HG03439 (cell line): Measurements from ENCODE around the gene CD177.
"Not testable (repeated sequence)": the region's sequence is repeated elsewhere in the genome, so short reads cannot be mapped to it uniquely, and the experiment has no call there.

Experiments
- ATAC-seq: cut with Tn5 transposase; IDR thresholded peaks from one replicate; pipeline ENCODE4 v1.9.1; 2021; ENCODE audit warnings: mild to moderate bottlenecking, moderate library complexity; ENCODE audit not compliant: unreplicated experiment

CD177 gene, protein sequence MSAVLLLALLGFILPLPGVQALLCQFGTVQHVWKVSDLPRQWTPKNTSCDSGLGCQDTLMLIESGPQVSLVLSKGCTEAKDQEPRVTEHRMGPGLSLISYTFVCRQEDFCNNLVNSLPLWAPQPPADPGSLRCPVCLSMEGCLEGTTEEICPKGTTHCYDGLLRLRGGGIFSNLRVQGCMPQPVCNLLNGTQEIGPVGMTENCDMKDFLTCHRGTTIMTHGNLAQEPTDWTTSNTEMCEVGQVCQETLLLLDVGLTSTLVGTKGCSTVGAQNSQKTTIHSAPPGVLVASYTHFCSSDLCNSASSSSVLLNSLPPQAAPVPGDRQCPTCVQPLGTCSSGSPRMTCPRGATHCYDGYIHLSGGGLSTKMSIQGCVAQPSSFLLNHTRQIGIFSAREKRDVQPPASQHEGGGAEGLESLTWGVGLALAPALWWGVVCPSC

DNA sequence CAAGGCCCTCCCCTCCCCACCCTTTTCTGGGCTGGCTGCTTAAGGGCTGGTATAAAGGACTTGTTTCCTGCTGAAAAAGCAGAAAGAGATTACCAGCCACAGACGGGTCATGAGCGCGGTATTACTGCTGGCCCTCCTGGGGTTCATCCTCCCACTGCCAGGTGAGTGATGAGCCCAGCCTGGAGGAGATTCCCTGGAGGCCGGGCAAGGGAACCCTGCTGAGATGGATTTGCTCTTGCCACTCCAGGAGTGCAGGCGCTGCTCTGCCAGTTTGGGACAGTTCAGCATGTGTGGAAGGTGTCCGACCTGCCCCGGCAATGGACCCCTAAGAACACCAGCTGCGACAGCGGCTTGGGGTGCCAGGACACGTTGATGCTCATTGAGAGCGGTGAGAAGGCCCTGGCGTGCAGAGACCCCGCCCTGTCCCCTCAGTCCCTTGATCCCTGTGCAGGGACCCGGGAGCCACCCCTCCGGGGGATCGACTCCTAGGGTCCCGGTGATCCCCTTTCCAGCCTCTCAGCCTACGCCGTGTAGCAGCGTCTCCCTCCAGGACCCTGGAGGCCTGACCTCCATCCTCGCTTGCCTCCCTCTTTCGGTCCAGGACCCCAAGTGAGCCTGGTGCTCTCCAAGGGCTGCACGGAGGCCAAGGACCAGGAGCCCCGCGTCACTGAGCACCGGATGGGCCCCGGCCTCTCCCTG lies at the start of gene CD177:
TSS of gene CD177 (plus strand) at position 81 of the 699 bp plus-strand sequence. CDS start at position 110, 29 bp downstream.
- ATAC-seq: no peak

- no peak for ATAC-seq
Observed at GRCh38 chr19:43305642-43306041, 47.8 kb upstream of the CD177 start.

DNA sequence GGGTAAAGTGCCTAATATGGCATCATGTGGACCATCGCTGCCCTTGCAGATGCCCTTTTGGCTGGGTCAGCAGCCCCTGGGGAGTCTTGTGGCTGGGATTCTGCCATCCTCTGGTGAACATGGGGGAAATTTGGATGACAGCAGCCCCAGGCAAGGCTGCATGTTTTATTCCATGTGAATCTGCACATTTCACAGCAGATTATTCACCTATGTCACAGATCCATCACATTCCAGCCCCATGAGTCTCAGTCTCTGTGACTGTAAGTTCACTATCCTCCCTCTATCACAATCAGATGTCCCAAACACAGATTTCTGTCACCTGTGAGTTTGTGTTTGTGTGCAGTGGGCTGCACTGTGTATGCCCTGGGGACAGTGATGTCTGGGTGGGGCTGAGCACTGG lies 47.4 kb upstream of the CD177 start:
- no peak for ATAC-seq

GRCh38 chr19:43308244-43308815 lies 45.2 kb upstream of the CD177 start:
- no peak for ATAC-seq

DNA sequence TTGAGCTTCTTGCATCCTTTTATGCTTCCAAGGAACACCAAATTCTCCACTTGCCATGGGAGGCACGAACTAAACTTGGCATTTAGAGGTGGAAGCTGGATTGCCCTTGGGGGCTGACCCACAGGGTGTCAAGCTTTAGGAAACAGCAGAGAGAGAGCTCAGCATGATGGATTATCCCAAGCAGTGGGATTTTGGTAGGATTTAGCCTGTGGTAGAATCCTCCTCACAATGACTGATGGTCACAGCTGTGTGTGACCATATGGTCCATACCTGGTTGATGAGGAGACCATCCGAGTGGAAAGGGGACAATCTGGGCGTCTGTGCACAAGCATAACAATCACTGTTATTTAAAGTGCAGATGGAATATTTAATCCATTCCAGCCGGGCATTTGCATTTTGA lies 44.0 kb upstream of the CD177 start:
- no peak for ATAC-seq

DNA sequence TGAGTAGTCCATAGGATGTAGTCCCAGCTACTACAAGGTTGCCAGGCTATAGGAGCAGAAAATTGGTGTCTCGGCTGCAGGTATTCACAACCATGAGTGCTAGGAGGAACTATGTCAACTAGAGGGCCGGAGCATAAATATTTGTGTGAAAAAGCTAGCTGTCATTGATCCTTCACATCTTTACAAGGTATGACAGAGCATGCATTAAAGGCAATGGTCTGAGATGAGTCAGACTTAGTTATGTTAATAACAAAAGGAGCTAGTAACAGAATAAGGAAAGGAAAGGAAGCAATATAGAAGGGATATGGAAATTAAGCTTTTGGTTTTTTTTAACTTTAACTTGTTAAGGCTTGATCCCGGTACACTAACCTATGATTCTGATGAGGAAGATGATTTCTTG lies 43.3 kb upstream of the CD177 start:
- ATAC-seq: no peak

GRCh38 chr19:43311256-43311655 lies 42.2 kb upstream of the CD177 start:
- ATAC-seq: no peak

DNA sequence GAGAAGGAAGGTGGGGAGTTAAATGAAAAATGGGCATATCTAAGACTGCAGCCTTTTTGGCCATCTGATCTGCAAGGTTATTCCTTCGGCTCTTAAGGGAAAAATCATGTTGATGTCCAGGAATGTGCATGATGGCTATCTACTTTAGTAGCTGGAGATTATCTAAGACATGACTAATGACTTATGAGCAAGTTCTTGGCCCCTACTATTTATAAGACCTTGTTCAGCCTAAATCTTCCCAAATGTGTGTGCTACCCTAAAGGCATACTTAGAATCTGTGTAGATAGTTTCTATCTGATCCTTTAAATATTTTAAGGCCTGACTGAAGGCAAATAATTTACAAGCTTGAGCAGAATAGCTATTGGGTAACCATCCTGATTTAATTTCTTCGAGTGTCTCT lies 41.8 kb upstream of the CD177 start:
- ATAC-seq: no peak

- no peak for ATAC-seq
Observed at GRCh38 chr19:43313711-43314495, 39.6 kb upstream of the CD177 start.

DNA sequence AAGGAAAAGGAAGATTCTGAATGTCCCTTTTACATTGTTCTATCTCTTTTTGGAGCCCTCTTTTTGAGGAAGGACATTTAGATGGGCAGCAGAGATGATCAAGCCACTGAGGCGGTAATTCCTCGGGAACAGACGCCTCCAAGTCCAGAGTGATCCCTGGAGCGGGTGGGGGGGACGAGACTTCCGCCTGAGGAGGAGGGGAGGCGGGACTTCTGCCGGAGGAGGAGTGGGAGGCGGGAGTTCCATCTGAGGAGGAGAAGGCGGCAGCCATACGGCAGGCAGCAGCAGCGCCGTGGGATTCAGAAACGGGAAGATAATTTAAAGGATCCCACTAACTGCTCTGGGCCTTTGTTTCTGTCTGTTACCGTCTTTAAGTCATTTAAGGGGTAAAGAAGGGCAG lies 37.6 kb upstream of the CD177 start:
- ATAC-seq: no peak

- no peak for ATAC-seq
Observed at GRCh38 chr19:43316591-43317319, 36.7 kb upstream of the CD177 start.

GRCh38 chr19:43318203-43318602 lies 35.3 kb upstream of the CD177 start:
- no peak for ATAC-seq

- no peak for ATAC-seq
Observed at GRCh38 chr19:43318796-43319314, 34.6 kb upstream of the CD177 start.

- ATAC-seq: no peak
Observed at GRCh38 chr19:43320546-43320945, 32.9 kb upstream of the CD177 start.

DNA sequence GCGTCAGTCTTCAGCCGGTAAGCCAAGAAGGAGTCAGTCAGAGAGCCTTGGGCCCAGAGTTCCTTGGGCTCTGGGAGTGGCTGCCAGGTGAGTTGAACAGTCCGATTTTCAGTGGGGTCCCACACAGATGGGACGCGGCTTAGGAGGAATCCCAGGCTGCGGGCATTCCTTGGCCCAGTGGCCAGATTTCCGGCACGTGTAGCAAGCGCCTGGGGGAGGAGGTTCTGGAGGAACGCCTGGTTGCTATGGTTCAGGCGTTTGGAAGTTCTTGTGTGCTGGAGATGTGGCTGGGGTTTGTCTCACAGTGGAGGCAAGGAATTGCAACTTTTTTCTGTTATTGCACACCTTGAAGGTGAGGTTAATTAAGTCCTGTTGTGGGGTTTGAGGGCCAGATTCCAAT lies 26.7 kb upstream of the CD177 start:
- ATAC-seq: not testable (repeated sequence)

DNA sequence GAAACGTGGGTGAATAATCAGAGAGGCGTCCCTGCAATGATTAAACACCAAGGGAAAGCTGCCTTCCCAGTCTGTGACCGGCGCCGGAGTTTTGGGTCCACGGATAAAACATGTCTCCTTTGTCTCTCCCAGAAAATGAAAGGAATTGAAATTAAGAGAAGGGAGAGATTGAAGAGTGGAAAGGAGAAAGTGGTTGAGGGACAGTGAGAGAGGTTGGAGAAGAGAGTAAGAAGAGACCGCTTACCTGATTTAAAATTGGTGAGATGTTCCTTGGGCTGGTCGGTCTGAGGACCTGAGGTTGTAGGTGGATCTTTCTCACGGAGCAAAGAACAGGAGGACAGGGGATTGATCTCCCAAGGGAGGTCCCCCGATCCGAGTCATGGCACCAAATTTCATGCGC lies 24.9 kb upstream of the CD177 start:
- not testable (repeated sequence) for ATAC-seq

- not testable (repeated sequence) for ATAC-seq
Observed at GRCh38 chr19:43329049-43329448, 24.4 kb upstream of the CD177 start.

DNA sequence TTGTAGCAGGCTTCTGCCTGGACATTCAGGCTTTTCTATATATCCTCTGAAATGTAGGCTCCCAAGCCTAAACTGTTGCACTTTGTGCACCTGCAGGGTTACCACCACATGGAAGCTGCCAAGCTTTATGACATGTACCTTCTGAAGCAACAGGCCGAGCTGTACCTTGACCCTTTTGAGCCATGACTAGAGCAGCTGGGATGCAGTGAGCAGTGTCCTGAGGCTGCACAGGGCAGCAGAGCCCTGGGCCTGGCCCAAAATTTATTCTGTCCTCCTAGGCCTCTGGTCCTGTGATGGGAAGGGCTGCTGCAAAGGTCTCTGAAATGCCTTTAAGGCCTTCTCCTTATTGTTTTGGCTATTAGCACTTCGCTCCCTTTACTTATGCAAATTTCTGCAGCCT lies 23.5 kb upstream of the CD177 start:
- ATAC-seq: no peak

GRCh38 chr19:43330726-43331434 lies 22.6 kb upstream of the CD177 start:
- ATAC-seq: no peak
